ENCODE results near the gene SPSB3. TPM values are rescaled to one million over a fixed set of nuclear protein-coding genes. Genes with fewer than 3 reads are reported as not detected.
"Not testable (repeated sequence)": the region's sequence is repeated elsewhere in the genome, so short reads cannot be mapped to it uniquely, and the experiment has no call there.

SPSB3 gene
- total and polyA plus RNA-seq, 2 experiments from 2014 or later, result 27.1 to 34.7 TPM

GRCh38 chr16:1800701-1801100 lies 18.3 kb upstream of the SPSB3 start:
- H3K79me2 ChIP-seq (replicated peaks; ENCODE audit: insufficient read depth), result no peaks in the 10 kb centered on the region
- no peak overlapping the region for H3K4me3 Mint-ChIP-seq
- TF ChIP-seq ZNF114 (CRISPR knock-in tag; IDR thresholded peaks at IDR 0.05), result no peak
- TF ChIP-seq, protein P1, sequence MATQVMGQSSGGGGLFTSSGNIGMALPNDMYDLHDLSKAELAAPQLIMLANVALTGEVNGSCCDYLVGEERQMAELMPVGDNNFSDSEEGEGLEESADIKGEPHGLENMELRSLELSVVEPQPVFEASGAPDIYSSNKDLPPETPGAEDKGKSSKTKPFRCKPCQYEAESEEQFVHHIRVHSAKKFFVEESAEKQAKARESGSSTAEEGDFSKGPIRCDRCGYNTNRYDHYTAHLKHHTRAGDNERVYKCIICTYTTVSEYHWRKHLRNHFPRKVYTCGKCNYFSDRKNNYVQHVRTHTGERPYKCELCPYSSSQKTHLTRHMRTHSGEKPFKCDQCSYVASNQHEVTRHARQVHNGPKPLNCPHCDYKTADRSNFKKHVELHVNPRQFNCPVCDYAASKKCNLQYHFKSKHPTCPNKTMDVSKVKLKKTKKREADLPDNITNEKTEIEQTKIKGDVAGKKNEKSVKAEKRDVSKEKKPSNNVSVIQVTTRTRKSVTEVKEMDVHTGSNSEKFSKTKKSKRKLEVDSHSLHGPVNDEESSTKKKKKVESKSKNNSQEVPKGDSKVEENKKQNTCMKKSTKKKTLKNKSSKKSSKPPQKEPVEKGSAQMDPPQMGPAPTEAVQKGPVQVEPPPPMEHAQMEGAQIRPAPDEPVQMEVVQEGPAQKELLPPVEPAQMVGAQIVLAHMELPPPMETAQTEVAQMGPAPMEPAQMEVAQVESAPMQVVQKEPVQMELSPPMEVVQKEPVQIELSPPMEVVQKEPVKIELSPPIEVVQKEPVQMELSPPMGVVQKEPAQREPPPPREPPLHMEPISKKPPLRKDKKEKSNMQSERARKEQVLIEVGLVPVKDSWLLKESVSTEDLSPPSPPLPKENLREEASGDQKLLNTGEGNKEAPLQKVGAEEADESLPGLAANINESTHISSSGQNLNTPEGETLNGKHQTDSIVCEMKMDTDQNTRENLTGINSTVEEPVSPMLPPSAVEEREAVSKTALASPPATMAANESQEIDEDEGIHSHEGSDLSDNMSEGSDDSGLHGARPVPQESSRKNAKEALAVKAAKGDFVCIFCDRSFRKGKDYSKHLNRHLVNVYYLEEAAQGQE (IDR thresholded peaks at IDR 0.05; ENCODE audit: unreplicated experiment), result no peak
- TF ChIP-seq, protein P2, sequence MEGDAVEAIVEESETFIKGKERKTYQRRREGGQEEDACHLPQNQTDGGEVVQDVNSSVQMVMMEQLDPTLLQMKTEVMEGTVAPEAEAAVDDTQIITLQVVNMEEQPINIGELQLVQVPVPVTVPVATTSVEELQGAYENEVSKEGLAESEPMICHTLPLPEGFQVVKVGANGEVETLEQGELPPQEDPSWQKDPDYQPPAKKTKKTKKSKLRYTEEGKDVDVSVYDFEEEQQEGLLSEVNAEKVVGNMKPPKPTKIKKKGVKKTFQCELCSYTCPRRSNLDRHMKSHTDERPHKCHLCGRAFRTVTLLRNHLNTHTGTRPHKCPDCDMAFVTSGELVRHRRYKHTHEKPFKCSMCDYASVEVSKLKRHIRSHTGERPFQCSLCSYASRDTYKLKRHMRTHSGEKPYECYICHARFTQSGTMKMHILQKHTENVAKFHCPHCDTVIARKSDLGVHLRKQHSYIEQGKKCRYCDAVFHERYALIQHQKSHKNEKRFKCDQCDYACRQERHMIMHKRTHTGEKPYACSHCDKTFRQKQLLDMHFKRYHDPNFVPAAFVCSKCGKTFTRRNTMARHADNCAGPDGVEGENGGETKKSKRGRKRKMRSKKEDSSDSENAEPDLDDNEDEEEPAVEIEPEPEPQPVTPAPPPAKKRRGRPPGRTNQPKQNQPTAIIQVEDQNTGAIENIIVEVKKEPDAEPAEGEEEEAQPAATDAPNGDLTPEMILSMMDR (conservative IDR thresholded peaks at IDR 0.05; ENCODE audit: low read depth in 2 of 2), result no peak
- no peak for TF ChIP-seq CREB1 (CRISPR knock-in tag; IDR thresholded peaks at IDR 0.05; ENCODE audit: low read depth)
- no peak for TF ChIP-seq POLR2AphosphoS5 (IDR thresholded peaks at IDR 0.05; ENCODE audit: low read depth)
- no peak for TF ChIP-seq NANOG (IDR thresholded peaks at IDR 0.05; ENCODE audit: borderline replicate concordance)
- H3K27ac Mint-ChIP-seq, result no peak overlapping the region
- no peak overlapping the region for H3K27ac ChIP-seq (ENCODE audit: low read depth)
- H3K27me3 ChIP-seq (ENCODE audit: insufficient read depth), result no peaks in the 10 kb centered on the region
- no peak for ATAC-seq
- no peak overlapping the region for H3K4me3 ChIP-seq
- H3F3A ChIP-seq (replicated peaks; ENCODE audit: low read depth), result no peaks in the 10 kb centered on the region
- no peaks in the 10 kb centered on the region for H4K20me1 ChIP-seq (replicated peaks; ENCODE audit: insufficient read depth)
- H3K9me3 Mint-ChIP-seq, result peaks cover 67% of the 10 kb centered on the region
- DNase-seq (ENCODE audit: low spot score), result no peak
- no peak overlapping the region for H3K4me2 ChIP-seq
- no peak overlapping the region for H2AFZ ChIP-seq
- H3K9me2 ChIP-seq (ENCODE audit: insufficient read depth), result no peaks in the 10 kb centered on the region
- H3K36me3 Mint-ChIP-seq (ENCODE audit: low read depth), result peaks cover 71% of the 10 kb centered on the region
- peaks cover 5% of the 10 kb centered on the region for H3K27me3 Mint-ChIP-seq (ENCODE audit: insufficient read depth, low read depth, poor library complexity)
- H3K36me3 ChIP-seq (ENCODE audit: insufficient read depth), result no peaks in the 10 kb centered on the region; the same call in 1 of the 2 replicates
- H3K4me1 Mint-ChIP-seq, result no peaks in the 10 kb centered on the region
- no peaks in the 10 kb centered on the region for H3K4me1 ChIP-seq (ENCODE audit: insufficient read depth)

DNA sequence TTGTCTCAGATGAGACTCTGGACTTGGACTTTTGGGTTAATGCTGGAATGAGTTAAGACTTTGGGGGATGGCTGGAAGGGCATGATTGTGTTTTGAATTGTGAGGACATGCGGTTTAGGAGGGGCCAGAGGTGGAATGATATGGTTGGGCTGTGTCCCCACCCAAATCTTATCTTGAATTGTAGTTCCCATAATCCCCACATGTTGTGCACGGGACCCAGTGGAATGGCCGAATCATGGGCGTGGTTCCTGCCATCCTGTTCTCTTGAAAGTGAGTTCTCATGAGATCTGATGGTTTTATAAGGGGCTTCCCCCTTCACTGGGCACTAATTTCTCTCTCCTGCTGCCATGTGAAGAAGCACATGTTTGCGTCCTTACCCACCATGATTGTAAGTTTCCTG lies 16.9 kb upstream of the SPSB3 start:
- not testable (repeated sequence) for H3K36me3 ChIP-seq (ENCODE audit: insufficient read depth); H3K9me2 ChIP-seq (ENCODE audit: insufficient read depth); H3K27ac ChIP-seq (ENCODE audit: low read depth); ATAC-seq; H3K4me1 ChIP-seq (ENCODE audit: insufficient read depth); H3K4me3 ChIP-seq; H3K27me3 Mint-ChIP-seq (ENCODE audit: insufficient read depth, low read depth, poor library complexity); H2AFZ ChIP-seq; H4K20me1 ChIP-seq (replicated peaks; ENCODE audit: insufficient read depth); H3K4me1 Mint-ChIP-seq; H3K4me3 Mint-ChIP-seq; H3K4me2 ChIP-seq; H3K27ac Mint-ChIP-seq; H3K27me3 ChIP-seq (ENCODE audit: insufficient read depth); DNase-seq (ENCODE audit: low spot score); H3K79me2 ChIP-seq (replicated peaks; ENCODE audit: insufficient read depth); H3F3A ChIP-seq (replicated peaks; ENCODE audit: low read depth)
- Mint-ChIP-seq H3K36me3 (ENCODE audit: low read depth) (peaks cover 59% of the 10 kb centered on the region), H3K9me3 (peaks cover 63% of the 10 kb centered on the region)

All from GM23338 (cell line).